MG63 (cell line): ENCODE results near the gene MYH13. TPM values are rescaled to one million over a fixed set of nuclear protein-coding genes. Genes with fewer than 3 reads are reported as not detected.

Experiments
- DNase-seq: peaks from one replicate; pipeline ENCODE4 v3.0.0-alpha.2; 2020
- H3K27me3 ChIP-seq: fragments of 250-450 bp; sonication (Bioruptor Pico); 2 replicates; pipeline ENCODE4 v1.5.1; 2020; ENCODE audit warnings: mild to moderate bottlenecking, moderate library complexity
- H3K36me3 ChIP-seq: fragments of 250-450 bp; sonication (Bioruptor Pico); 2 replicates; pipeline ENCODE4 v1.5.1; 2020; ENCODE audit warnings: mild to moderate bottlenecking, moderate library complexity
- H3K4me3 ChIP-seq: fragments of 250-450 bp; sonication (Bioruptor Pico); 2 replicates; pipeline ENCODE4 v1.5.1; 2020; ENCODE audit warnings: mild to moderate bottlenecking, moderate library complexity
- H3K9me3 ChIP-seq: fragments of 250-450 bp; sonication (Bioruptor Pico); 2 replicates; pipeline ENCODE4 v1.5.1; 2020; ENCODE audit warnings: mild to moderate bottlenecking, moderate library complexity
- total RNA-seq: library from RNA; depleted of rRNA; stranded (reverse); fragments of >200 nt; shearing (Covaris generic); gene quantifications from 2 replicates; pipeline ENCODE4 v1.2.3, GENCODE V29; 2014; ENCODE audit warnings: low replicate concordance; rRNA removed

Gene MYH13
- total RNA-seq: 0.03 TPM in 1 of 2 replicates, not detected in the other

DNA sequence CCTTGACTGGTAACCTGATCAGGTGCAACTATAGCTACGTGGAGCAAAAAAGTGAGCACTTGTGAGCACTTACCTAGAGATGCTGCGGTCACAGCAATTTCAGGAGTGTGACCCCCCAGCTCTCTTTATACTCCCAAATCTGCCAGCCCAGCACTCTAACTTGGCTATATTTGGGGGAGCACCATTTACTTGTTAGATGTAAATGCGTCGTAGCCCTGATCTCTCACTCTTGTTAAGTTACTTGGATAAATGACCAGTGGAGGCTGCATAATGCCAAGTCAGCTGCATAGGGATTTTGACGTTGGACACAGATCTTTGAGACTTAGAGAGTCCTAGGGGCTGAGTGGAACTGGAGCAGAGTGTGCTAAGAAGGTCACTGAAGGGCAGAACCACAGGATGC lies at the start of gene MYH13:
MYH13 (minus strand) TSS at position 101 of the 400 bp plus-strand sequence. CDS start 8,476 bp downstream, outside the sequence.
- no peaks in the 10 kb centered on the region for H3K9me3 ChIP-seq
- no peaks in the 10 kb centered on the region for H3K36me3 ChIP-seq
- no peaks in the 10 kb centered on the region for H3K27me3 ChIP-seq
- no peak within 1 kb of the TSS for H3K4me3 ChIP-seq
- no peak for DNase-seq

- H3K36me3 ChIP-seq: no peaks in the 10 kb centered on the region
- H3K9me3 ChIP-seq: no peaks in the 10 kb centered on the region
- H3K27me3 ChIP-seq: no peaks in the 10 kb centered on the region
- DNase-seq: no peak
- no peak within 1 kb of the TSS for H3K4me3 ChIP-seq
Observed at GRCh38 chr17:10421900-10422542, 49.2 kb upstream of the MYH13 start, which contains the start of gene MYH8. Gene MYH8 (minus strand): TSS chr17:10421950. CDS start chr17:10420227, 1,723 bp downstream.

GRCh38 chr17:10421211-10421610 lies 48.4 kb upstream of the MYH13 start:
- DNase-seq: no peak
- H3K9me3 ChIP-seq: no peaks in the 10 kb centered on the region
- H3K36me3 ChIP-seq: no peaks in the 10 kb centered on the region
- no peak overlapping the region for H3K4me3 ChIP-seq
- no peaks in the 10 kb centered on the region for H3K27me3 ChIP-seq

GRCh38 chr17:10420811-10421210 lies 48.0 kb upstream of the MYH13 start:
- DNase-seq: no peak
- Histone ChIP-seq H3K36me3 (no peaks in the 10 kb centered on the region), H3K27me3 (no peaks in the 10 kb centered on the region), H3K9me3 (no peaks in the 10 kb centered on the region), H3K4me3 (no peak overlapping the region)

- DNase-seq: no peak
- Histone ChIP-seq H3K36me3 (no peaks in the 10 kb centered on the region), H3K27me3 (peaks cover 2% of the 10 kb centered on the region; the same call in 1 of the 2 replicates), H3K9me3 (no peaks in the 10 kb centered on the region), H3K4me3 (no peak overlapping the region)
Observed at GRCh38 chr17:10417431-10417830, 44.6 kb upstream of the MYH13 start.

- Histone ChIP-seq H3K9me3 (no peaks in the 10 kb centered on the region), H3K4me3 (no peak overlapping the region), H3K36me3 (no peaks in the 10 kb centered on the region), H3K27me3 (peaks cover 2% of the 10 kb centered on the region; the same call in 1 of the 2 replicates)
- no peak for DNase-seq
Observed at GRCh38 chr17:10415161-10415560, 42.4 kb upstream of the MYH13 start.

- Histone ChIP-seq H3K4me3 (no peak overlapping the region), H3K36me3 (no peaks in the 10 kb centered on the region), H3K27me3 (no peaks in the 10 kb centered on the region; the same call in 1 of the 2 replicates), H3K9me3 (0 out of 2 replicates have a peak, but pooled peaks cover 2% of the 10 kb centered on the region)
- no peak for DNase-seq
Observed at GRCh38 chr17:10403589-10403988, 30.8 kb upstream of the MYH13 start.

DNA sequence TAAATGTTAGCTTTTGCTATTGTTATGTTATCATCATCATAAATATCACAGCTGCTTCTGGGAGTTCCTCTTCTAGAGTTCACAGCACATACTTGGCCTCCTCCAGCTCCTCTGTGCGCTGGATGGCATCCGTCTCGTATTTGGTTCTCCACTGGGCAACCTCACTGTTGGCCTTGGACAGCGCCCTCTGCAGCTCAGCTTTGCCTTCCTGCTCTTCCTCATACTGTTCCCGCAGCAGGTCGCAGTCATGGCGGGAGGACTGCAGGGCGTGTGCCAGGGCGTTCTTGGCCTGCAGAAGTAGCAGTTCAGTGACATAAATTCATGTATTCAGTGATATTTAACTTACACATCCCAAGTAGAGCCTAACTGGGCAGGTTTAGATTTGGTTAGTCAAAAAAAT lies 25.5 kb upstream of the MYH13 start:
- H3K4me3 ChIP-seq: no peak overlapping the region
- no peak for DNase-seq
- H3K9me3 ChIP-seq: no peaks in the 10 kb centered on the region
- no peaks in the 10 kb centered on the region for H3K36me3 ChIP-seq
- no peaks in the 10 kb centered on the region; the same call in 1 of the 2 replicates for H3K27me3 ChIP-seq

- Histone ChIP-seq H3K36me3 (no peaks in the 10 kb centered on the region), H3K27me3 (no peaks in the 10 kb centered on the region; the same call in 1 of the 2 replicates), H3K9me3 (no peaks in the 10 kb centered on the region), H3K4me3 (no peak overlapping the region)
- DNase-seq: no peak
Observed at GRCh38 chr17:10396524-10397163, 23.8 kb upstream of the MYH13 start.

DNA sequence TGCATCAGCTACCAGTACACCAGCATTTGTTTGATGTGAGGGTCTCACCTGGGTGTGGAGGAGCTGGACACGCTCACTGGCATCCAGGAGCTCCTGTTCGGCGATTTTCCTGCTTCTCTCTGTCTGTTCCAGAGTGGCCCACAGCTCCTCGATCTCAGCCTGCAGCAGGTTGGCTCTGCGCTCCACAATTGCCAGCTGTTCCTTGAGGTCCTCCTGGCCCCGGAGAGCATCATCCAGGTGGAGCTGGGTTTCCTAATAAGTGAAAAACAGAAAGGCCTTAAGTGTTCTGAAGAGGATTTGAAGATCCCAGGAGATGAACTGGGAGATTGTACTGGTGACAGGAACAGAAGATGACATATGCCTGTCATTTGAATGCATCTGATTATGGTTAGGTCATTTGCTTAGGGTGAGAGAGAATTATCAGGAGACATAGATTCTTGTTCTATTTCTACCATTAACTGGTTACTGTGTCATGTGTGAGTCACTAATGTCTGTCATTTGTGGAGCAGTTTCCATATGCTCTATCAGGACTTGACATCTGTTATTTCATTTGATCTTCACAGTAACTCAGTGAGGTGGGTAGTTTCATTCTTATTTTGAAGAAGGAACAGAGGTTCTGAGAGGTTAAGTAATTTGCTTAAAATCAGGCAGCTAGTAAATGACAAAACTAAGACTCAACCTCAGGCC lies 21.5 kb upstream of the MYH13 start:
- DNase-seq: no peak
- Histone ChIP-seq H3K4me3 (no peak overlapping the region), H3K9me3 (no peaks in the 10 kb centered on the region), H3K36me3 (no peaks in the 10 kb centered on the region), H3K27me3 (no peaks in the 10 kb centered on the region; the same call in 1 of the 2 replicates)

DNA sequence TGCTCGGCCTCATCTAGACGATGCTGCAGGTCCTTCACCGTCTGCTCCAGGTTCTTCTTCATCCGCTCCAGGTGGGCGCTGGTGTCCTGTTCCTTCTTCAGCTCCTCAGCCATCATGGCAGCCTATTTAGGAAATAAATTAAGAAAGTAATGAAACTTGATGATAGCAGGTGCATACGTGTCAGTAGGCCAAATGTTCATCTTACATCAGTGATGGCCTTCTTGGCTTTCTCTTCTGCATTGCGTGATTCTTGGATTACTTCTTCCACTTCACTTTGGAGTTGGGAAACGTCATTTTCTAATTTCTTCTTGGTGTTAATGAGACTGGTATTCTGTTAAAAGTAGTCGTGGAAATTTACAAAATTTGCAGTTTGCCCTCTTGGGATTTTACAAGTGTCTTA lies 20.1 kb upstream of the MYH13 start:
- no peak for DNase-seq
- Histone ChIP-seq H3K27me3 (no peaks in the 10 kb centered on the region; the same call in 1 of the 2 replicates), H3K4me3 (no peak overlapping the region)

DNA sequence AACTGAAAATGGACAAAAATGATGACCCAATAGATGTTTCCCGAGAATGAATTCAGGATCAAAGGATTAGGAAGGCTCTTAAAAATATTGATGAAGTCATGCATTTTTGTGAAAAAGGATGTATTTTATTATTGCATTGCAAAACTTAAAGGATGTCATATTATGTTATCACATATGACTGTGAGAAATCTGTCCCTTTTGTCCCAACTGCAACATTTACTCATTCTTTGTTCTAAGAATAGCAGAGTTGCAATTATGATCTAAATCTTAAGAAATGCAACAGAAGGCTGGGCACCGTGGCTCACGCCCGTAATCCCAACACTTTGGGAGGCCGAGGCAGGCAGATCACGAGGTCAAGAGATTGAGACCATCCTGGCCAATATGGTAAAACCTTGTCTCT lies 13.1 kb upstream of the MYH13 start:
- Histone ChIP-seq H3K9me3 (no peaks in the 10 kb centered on the region; the same call in 1 of the 2 replicates), H3K36me3 (no peaks in the 10 kb centered on the region), H3K27me3 (no peaks in the 10 kb centered on the region), H3K4me3 (no peak overlapping the region)
- no peak for DNase-seq

More for the DNA sequence above, 20.1 kb upstream of the MYH13 start:
- H3K36me3 ChIP-seq: no peaks in the 10 kb centered on the region
- no peaks in the 10 kb centered on the region for H3K9me3 ChIP-seq

DNA sequence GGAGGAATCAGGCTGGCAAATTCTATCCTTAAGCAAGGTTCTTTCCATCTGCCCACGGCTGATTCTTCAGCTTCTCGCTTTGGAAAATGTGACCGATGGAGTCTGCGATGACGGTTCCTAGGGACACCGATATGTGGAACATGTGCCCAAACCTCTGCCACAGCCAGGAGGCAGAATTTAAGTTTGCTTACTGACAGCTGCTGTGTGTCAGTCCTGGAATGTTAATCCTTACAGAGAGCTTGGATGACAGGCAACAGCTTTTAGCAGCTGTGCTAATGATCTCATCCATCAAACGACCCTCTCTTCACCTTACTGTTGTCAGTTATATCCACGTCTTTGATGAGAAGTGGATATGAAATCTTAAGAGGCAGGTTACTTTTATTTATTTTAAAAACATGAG lies 11.4 kb upstream of the MYH13 start:
- no peaks in the 10 kb centered on the region for H3K27me3 ChIP-seq
- no peaks in the 10 kb centered on the region; the same call in 1 of the 2 replicates for H3K9me3 ChIP-seq
- H3K36me3 ChIP-seq: no peaks in the 10 kb centered on the region
- DNase-seq: peak; percentile 41
- no peak overlapping the region for H3K4me3 ChIP-seq

- no peaks in the 10 kb centered on the region for H3K9me3 ChIP-seq
- H3K4me3 ChIP-seq: no peak overlapping the region
Observed at GRCh38 chr17:10380631-10381408, 8.0 kb upstream of the MYH13 start.

GRCh38 chr17:10370016-10370608 lies 2.7 kb downstream of the MYH13 start:
- H3K27me3 ChIP-seq: no peaks in the 10 kb centered on the region
- H3K9me3 ChIP-seq: no peaks in the 10 kb centered on the region
- no peak overlapping the region for H3K4me3 ChIP-seq
- DNase-seq: no peak
- no peaks in the 10 kb centered on the region for H3K36me3 ChIP-seq

More at GRCh38 chr17:10380631-10381408, 8.0 kb upstream of the MYH13 start:
- Histone ChIP-seq H3K36me3 (no peaks in the 10 kb centered on the region), H3K27me3 (no peaks in the 10 kb centered on the region)
- peak; percentile 46 for DNase-seq

DNA sequence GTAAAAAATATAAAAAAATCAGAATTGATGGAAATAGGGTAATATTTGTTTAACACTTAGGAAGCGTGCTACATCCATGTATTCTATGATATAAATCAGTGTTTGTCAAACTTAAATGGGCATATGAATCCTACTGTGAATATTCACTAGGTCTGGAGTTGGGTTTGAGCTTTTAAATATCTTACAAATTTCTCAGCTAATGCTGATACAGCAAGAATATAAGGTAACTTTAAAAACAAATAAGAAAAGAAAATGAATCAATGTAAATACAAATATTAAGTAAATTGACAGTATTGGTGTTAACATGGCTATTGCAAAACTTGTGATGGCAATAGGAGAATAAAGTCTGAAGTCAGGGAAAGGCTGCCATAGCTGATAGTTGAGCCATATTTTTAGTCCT lies 3.6 kb downstream of the MYH13 start:
- Histone ChIP-seq H3K4me3 (no peak overlapping the region), H3K9me3 (no peaks in the 10 kb centered on the region), H3K36me3 (no peaks in the 10 kb centered on the region), H3K27me3 (no peaks in the 10 kb centered on the region)
- no peak for DNase-seq
